SK-N-SH (cell line): Measurements from ENCODE around the gene HDAC7. TPM values are rescaled to one million over a fixed set of nuclear protein-coding genes. Genes with fewer than 3 reads are reported as not detected.

Source experiments
- CTCF ChIA-PET: fragments of 300-600, 350-600 bp; formaldehyde crosslinking; extraction: SDS; loops from one replicate; lab custom pipeline; 2021; lab: Yijun Ruan, JAX
- POLR2A ChIA-PET: fragments of 350-600 bp; sonication (Branson Sonifier 250); formaldehyde crosslinking; extraction: SDS; loops from one replicate; lab custom pipeline; 2020; ENCODE audit warnings: antibody characterized with exemption, inconsistent platforms; lab: Yijun Ruan, JAX
- DNase-seq: peaks from one replicate; pipeline ENCODE4 v3.0.0; 2012
- H2AFZ ChIP-seq: fragments of 200-600 bp; sonication (generic); 2 replicates; pipeline ENCODE4 v1.8.1; 2016; ENCODE audit warnings: antibody characterized with exemption, mild to moderate bottlenecking, low read depth
- H3F3A ChIP-seq: fragments of 200-600 bp; sonication (generic); replicated peaks from 2 replicates; pipeline ENCODE3; 2016; ENCODE audit warnings: antibody characterized with exemption, mild to moderate bottlenecking; ENCODE audit not compliant: insufficient read depth
- H3K27ac ChIP-seq, 2 experiments: fragments of 200-500 bp in 1 of 2; fragments of 200-600 bp in 1 of 2; sonication (Bioruptor generic) in 1 of 2; sonication (generic), shearing (Covaris generic) in 1 of 2; 2 replicates each; pipeline versions ENCODE4 v1.5.1 to v1.6.1; 2014 to 2016; ENCODE audit warnings: low read depth in 2 of 2, inconsistent platforms in 1 of 2, low read length in 1 of 2, mild to moderate bottlenecking in 1 of 2, mixed read lengths in 1 of 2
- H3K27me3 ChIP-seq: fragments of 200-600 bp; sonication (generic), shearing (Covaris generic); 2 replicates; pipeline ENCODE4 v1.6.1; 2016; ENCODE audit warnings: mixed run types; ENCODE audit not compliant: insufficient read depth
- H3K36me3 ChIP-seq, 2 experiments: fragments of 200-500 bp in 1 of 2; fragments of 200-600 bp in 1 of 2; sonication (Bioruptor generic) in 1 of 2; sonication (generic) in 1 of 2; replicated peaks in 1 of 2; 2 replicates each; pipeline versions ENCODE3 to v1.5.1; 2014 to 2016; ENCODE audit warnings: low read length in 1 of 2, mild to moderate bottlenecking in 1 of 2; ENCODE audit not compliant: insufficient read depth in 2 of 2, control insufficient read depth in 1 of 2
- H3K4me1 ChIP-seq, 2 experiments: fragments of 200-500 bp in 1 of 2; fragments of 200-600 bp in 1 of 2; sonication (Bioruptor generic) in 1 of 2; sonication (generic), shearing (Covaris generic) in 1 of 2; 2 replicates each; pipeline versions ENCODE4 v1.5.1 to v1.6.1; 2014 to 2016; ENCODE audit warnings: low read depth in 1 of 2, low read length in 1 of 2, mixed run types in 1 of 2; ENCODE audit not compliant: insufficient read depth in 2 of 2, control insufficient read depth in 1 of 2
- H3K4me2 ChIP-seq: fragments of 200-600 bp; sonication (generic), shearing (Covaris generic); 2 replicates; pipeline ENCODE4 v1.6.1; 2017; ENCODE audit warnings: mixed run types
- H3K4me3 ChIP-seq, 2 experiments: fragments of 200-500 bp in 1 of 2; fragments of 200-600 bp in 1 of 2; sonication (Bioruptor generic) in 1 of 2; sonication (generic), shearing (Covaris generic) in 1 of 2; 2 replicates each; pipeline versions ENCODE4 v1.5.1 to v1.8.1; 2014 to 2016; ENCODE audit warnings: low read depth in 2 of 2, inconsistent platforms in 1 of 2, low read length in 1 of 2, mild to moderate bottlenecking in 1 of 2, mixed read lengths in 1 of 2, moderate library complexity in 1 of 2
- H3K79me2 ChIP-seq: fragments of 200-600 bp; sonication (generic); 2 replicates; pipeline ENCODE4 v1.8.1; 2017; ENCODE audit warnings: mild to moderate bottlenecking; ENCODE audit not compliant: insufficient read depth
- H3K9ac ChIP-seq: fragments of 200-600 bp; sonication (generic); 2 replicates; pipeline ENCODE4 v1.6.1; 2017; ENCODE audit warnings: mixed run types
- H3K9me2 ChIP-seq: fragments of 200-600 bp; sonication (generic); 2 replicates; pipeline ENCODE4 v1.6.1; 2017; ENCODE audit warnings: mixed run types
- H3K9me3 ChIP-seq: fragments of 200-600 bp; sonication (generic); 2 replicates; pipeline ENCODE4 v1.6.1; 2017; ENCODE audit warnings: mixed run types, mild to moderate bottlenecking, moderate library complexity
- H4K20me1 ChIP-seq: fragments of 200-600 bp; sonication (generic); 2 replicates; pipeline ENCODE4 v1.6.1; 2017; ENCODE audit warnings: mild to moderate bottlenecking, mixed run types; ENCODE audit not compliant: insufficient read depth
- CHD2 ChIP-seq: fragments of 150-350 bp; IDR thresholded peaks from 2 replicates; pipeline ENCODE4 v1.6.1; 2018; ENCODE audit warnings: low read length; ENCODE audit not compliant: partially characterized antibody
- ELF1 ChIP-seq: IDR thresholded peaks from 2 replicates; pipeline ENCODE4 v1.4.0; 2012
- EP300 ChIP-seq, 2 experiments: IDR thresholded peaks; 2 replicates each; pipeline versions ENCODE4 v1.4.0 to v1.6.1; 2012; ENCODE audit warnings: borderline replicate concordance in 1 of 2, low read depth in 1 of 2, low read length in 1 of 2
- FOSL2 ChIP-seq: IDR thresholded peaks from 2 replicates; pipeline ENCODE4 v1.4.0; 2012; ENCODE audit warnings: low read depth, mild to moderate bottlenecking, moderate library complexity, borderline replicate concordance
- FOXJ3 ChIP-seq: sonication (generic); formaldehyde crosslinking; IDR thresholded peaks from 2 replicates; pipeline ENCODE4 v1.5.1; 2020; ENCODE audit warnings: mild to moderate bottlenecking, missing genetic modification reagents
- MEF2A ChIP-seq: IDR thresholded peaks from 2 replicates; pipeline ENCODE4 v1.4.0; 2012; ENCODE audit warnings: low read depth, borderline replicate concordance
- NRF1 ChIP-seq: IDR thresholded peaks from 2 replicates; pipeline ENCODE4 v1.6.1; 2012; ENCODE audit warnings: low read depth, mild to moderate bottlenecking, low read length
- RAD21 ChIP-seq: IDR thresholded peaks from 2 replicates; pipeline ENCODE4 v1.6.1; 2012; ENCODE audit warnings: mild to moderate bottlenecking, low read length
- RFX5 ChIP-seq: IDR thresholded peaks from 2 replicates; pipeline ENCODE4 v1.6.1; 2012; ENCODE audit warnings: mild to moderate bottlenecking, improper control_type of control experiment, low read length
- RXRA ChIP-seq: IDR thresholded peaks from 2 replicates; pipeline ENCODE4 v1.4.0; 2012; ENCODE audit warnings: low read depth, mild to moderate bottlenecking, borderline replicate concordance
- TAF1 ChIP-seq: IDR thresholded peaks from 2 replicates; pipeline ENCODE4 v1.6.1; 2012; ENCODE audit warnings: low read depth, mild to moderate bottlenecking, low read length, moderate library complexity, borderline replicate concordance
- TEAD4 ChIP-seq: IDR thresholded peaks from 2 replicates; pipeline ENCODE4 v1.4.0; 2012; ENCODE audit warnings: mild to moderate bottlenecking, borderline replicate concordance; ENCODE audit not compliant: insufficient read depth
- WGBS: methylation state at CpG from one replicate; pipeline ENCODE4 v1.1.6; 2017; ENCODE audit warnings: low lambda C conversion rate; 5-methylcytosine and 5-hydroxymethylcytosine counted together
- polyA plus RNA-seq, 3 experiments: library from polyadenylated mRNA; depleted of rRNA; stranded (reverse); fragments of >200 nt; gene quantifications; 2 replicates each; pipeline ENCODE4 v1.2.3, GENCODE V29; 2012
- TF ChIP-seq, protein P1 (sequence below): IDR thresholded peaks from 2 replicates; pipeline ENCODE4; 2012

The HDAC7 gene
- polyA plus RNA-seq, 1 of the 3 experiments (the other 2 are of a cell fraction), result 51.0 TPM

DNA sequence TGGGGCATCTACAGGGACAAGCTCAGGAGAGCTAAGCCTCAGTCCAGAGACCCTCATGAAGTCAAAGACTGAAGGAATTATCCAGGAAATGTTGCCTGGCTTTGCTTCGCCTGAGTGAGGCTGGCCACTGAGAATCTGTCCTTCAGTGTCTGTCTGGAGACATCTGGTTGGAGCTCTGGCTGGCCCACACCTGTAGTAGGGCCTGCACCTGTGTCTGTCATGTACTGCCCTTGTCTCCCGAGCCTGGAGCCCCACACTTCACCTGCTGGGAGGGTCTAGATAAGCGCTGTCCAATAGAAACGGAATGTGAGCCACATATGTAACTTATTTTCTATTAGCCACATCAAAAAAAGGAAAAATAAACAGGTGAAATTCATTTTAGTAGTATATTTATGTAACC is 9.9 kb upstream of the HDAC7 start (continued):
- TF ChIP-seq RAD21 (no peak), RFX5 (no peak), FOSL2 (no peak), RXRA (no peak), TAF1 (no peak), MEF2A (no peak)

DNA sequence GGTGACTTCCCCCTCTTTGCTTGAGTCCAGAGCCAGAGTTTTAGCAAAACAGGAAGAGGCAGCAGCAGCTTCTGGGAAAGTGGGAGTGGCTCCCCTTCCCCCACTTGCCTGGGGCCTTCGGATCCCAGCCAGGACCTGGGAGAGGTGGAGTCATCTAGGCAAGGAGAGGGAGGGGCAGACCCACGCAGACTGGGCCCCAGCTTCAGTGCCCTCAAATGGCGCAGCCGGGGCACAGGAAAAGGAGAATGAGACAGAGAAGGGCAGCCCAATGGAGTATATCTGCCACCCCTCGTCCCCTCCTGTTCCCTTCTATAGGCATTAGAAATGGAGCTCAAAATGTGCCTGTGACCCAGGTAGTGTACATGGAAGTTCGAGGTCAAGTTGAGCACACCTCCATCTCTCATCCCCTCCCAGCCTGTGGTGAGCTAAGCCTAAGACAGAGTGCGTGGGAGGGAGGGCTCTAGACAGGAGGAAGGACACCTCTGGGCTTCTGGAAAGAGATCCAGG is 9.3 kb upstream of the HDAC7 start:
- TF ChIP-seq, protein P1, sequence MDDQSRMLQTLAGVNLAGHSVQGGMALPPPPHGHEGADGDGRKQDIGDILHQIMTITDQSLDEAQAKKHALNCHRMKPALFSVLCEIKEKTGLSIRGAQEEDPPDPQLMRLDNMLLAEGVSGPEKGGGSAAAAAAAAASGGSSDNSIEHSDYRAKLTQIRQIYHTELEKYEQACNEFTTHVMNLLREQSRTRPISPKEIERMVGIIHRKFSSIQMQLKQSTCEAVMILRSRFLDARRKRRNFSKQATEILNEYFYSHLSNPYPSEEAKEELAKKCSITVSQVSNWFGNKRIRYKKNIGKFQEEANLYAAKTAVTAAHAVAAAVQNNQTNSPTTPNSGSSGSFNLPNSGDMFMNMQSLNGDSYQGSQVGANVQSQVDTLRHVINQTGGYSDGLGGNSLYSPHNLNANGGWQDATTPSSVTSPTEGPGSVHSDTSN, result no peak
- TF ChIP-seq TEAD4, result no peak
- TF ChIP-seq TAF1, result peak; percentile 46; the same call in 1 of the 2 replicates
- peak; percentile 62 for TF ChIP-seq CHD2
- no peak for TF ChIP-seq FOXJ3 (CRISPR knock-in tag)
- TF ChIP-seq ELF1, result peak; percentile 70
- no peak for TF ChIP-seq NRF1
- TF ChIP-seq EP300 (IDR thresholded peaks at IDR 0.05; ENCODE audit: borderline replicate concordance in 1 of 2, low read depth in 1 of 2, low read length in 1 of 2), result no peak
- ChIA-PET POLR2A (interaction anchor here (0.9 to 1.3 kb wide), 2 partner anchors 9 to 92 kb away, joined by 3 to 5 read pairs; partner anchors contain the start of gene HDAC7), CTCF (interaction anchor here (0.8 to 25.6 kb wide), 12 partner anchors 9 to 260 kb away, joined by 3 to 458 read pairs (median 4); partner anchors contain the start of genes HDAC7, RPAP3 and SLC48A1)
- WGBS, result 45% methylated on average over 7 of the region's 7 CpGs
- Histone ChIP-seq H3F3A (no peaks in the 10 kb centered on the region), H3K4me2 (no peak overlapping the region), H3K4me3 (no peak overlapping the region), H3K9ac (no peak overlapping the region), H3K79me2 (no peaks in the 10 kb centered on the region), H3K9me3 (no peaks in the 10 kb centered on the region), H3K27me3 (no peaks in the 10 kb centered on the region), H2AFZ (peak overlapping the region; percentile 75; the same call in 1 of the 2 replicates), H4K20me1 (no peaks in the 10 kb centered on the region), H3K27ac (peak overlapping the region in 1 of 2 experiments; percentile 81; a peak in 2 of 4 replicates), H3K9me2 (no peaks in the 10 kb centered on the region), H3K4me1 (peaks cover 14% of the 10 kb centered on the region in 2 experiments; a peak in 2 of 4 replicates), H3K36me3 (no peaks in the 10 kb centered on the region)
- peak; percentile 83 for DNase-seq
